Endothelial cell of umbilical vein (primary cell): ENCODE data around the gene DDIT3. TPM values are rescaled to one million over a fixed set of nuclear protein-coding genes. Genes with fewer than 3 reads are reported as not detected.

Experiments used
- BruUV-seq: library from RNA; stranded (reverse); fragments of 400-500 nt; replicated peaks from 2 replicates; lab custom pipeline; 2021; lab: Mats Ljungman, UMichigan
- CTCF ChIA-PET: fragments of 300-600, 350-600 bp; sonication (Branson Sonifier 250); formaldehyde crosslinking; loops from one replicate; lab custom pipeline; 2021; ENCODE audit warnings: antibody characterized with exemption, inconsistent platforms; lab: Charles Lee
- POLR2A ChIA-PET: fragments of 300-600, 350-600 bp; sonication (Branson Sonifier 250); formaldehyde crosslinking; loops from one replicate; lab custom pipeline; 2021; ENCODE audit warnings: antibody characterized with exemption, inconsistent platforms; lab: Charles Lee
- DNase-seq: peaks from one replicate; pipeline ENCODE4 v3.0.0-alpha.2; 2011; ENCODE audit warnings: low read depth, low spot score
- FAIRE-seq: peaks from 2 replicates; lab custom pipeline; 2011; peaks lifted over from hg19 to GRCh38; lab: Jason Lieb, UNC
- H2AFZ ChIP-seq: 2 replicates; pipeline ENCODE4 v1.6.0; 2012; ENCODE audit warnings: low read depth, low read length, control low read depth, inconsistent platforms
- H3K27ac ChIP-seq: 2 replicates; pipeline ENCODE4 v1.5.1; 2011; ENCODE audit warnings: low read depth, mild to moderate bottlenecking, control low read depth, low read length, moderate library complexity; ENCODE audit not compliant: insufficient read depth
- H3K27me3 ChIP-seq, 2 experiments: 2 replicates each; pipeline versions ENCODE4 v1.6.0 to v1.6.1; 2011; ENCODE audit warnings: low read length in 2 of 2, mixed read lengths in 1 of 2; ENCODE audit not compliant: control insufficient read depth in 2 of 2, insufficient read depth in 2 of 2
- H3K36me3 ChIP-seq, 2 experiments: 2 replicates in 1 of 2; 3 replicates in 1 of 2; pipeline ENCODE4 v1.5.1; 2011; ENCODE audit warnings: low read length in 2 of 2, mild to moderate bottlenecking in 1 of 2, moderate library complexity in 1 of 2; ENCODE audit not compliant: control insufficient read depth in 2 of 2, insufficient read depth in 2 of 2; ENCODE audit errors: extremely low read depth in 1 of 2
- H3K4me1 ChIP-seq: 3 replicates; pipeline ENCODE4 v1.5.1; 2011; ENCODE audit warnings: mild to moderate bottlenecking, low read length; ENCODE audit not compliant: control insufficient read depth, insufficient read depth; ENCODE audit errors: extremely low read depth
- H3K4me2 ChIP-seq: 2 replicates; pipeline ENCODE4 v1.6.1; 2011; ENCODE audit warnings: low read length, control low read depth, mixed read lengths; ENCODE audit not compliant: insufficient read depth
- H3K4me3 ChIP-seq, 3 experiments: fragments of 200-600 bp in 1 of 3; sonication (generic), shearing (Covaris generic) in 1 of 3; replicated peaks in 1 of 3; 2 replicates each; pipeline ENCODE4 v1.5.1; 2011 to 2016; ENCODE audit warnings: control low read depth in 3 of 3, low read length in 3 of 3, mild to moderate bottlenecking in 2 of 3, inconsistent platforms in 1 of 3, low read depth in 1 of 3, moderate library complexity in 1 of 3; ENCODE audit not compliant: insufficient read depth in 1 of 3
- H3K79me2 ChIP-seq: 2 replicates; pipeline ENCODE4 v1.6.0; 2012; ENCODE audit warnings: low read length, inconsistent platforms; ENCODE audit not compliant: control insufficient read depth, insufficient read depth
- H3K9ac ChIP-seq: replicated peaks from 2 replicates; pipeline ENCODE3; 2011; ENCODE audit warnings: low read length, control low read depth; ENCODE audit not compliant: insufficient read depth; ENCODE audit errors: extremely low read depth
- H3K9me1 ChIP-seq: replicated peaks from 3 replicates; pipeline ENCODE4 v1.6.0; 2011; ENCODE audit warnings: mild to moderate bottlenecking, low read length; ENCODE audit not compliant: control insufficient read depth, insufficient read depth; ENCODE audit errors: extremely low read depth
- H3K9me3 ChIP-seq: replicated peaks from 2 replicates; pipeline ENCODE4 v1.5.1; 2012; ENCODE audit warnings: low read length, inconsistent platforms; ENCODE audit not compliant: control insufficient read depth, insufficient read depth
- H4K20me1 ChIP-seq: replicated peaks from 2 replicates; pipeline ENCODE3; 2011; ENCODE audit warnings: mild to moderate bottlenecking, low read length; ENCODE audit not compliant: control insufficient read depth, insufficient read depth; ENCODE audit errors: extremely low read depth
- EZH2 ChIP-seq: IDR thresholded peaks from 2 replicates; pipeline ENCODE4 v1.6.1; 2012; ENCODE audit warnings: borderline replicate concordance, low read depth, mild to moderate bottlenecking, moderate library complexity, low read length, inconsistent platforms; ENCODE audit not compliant: severe bottlenecking
- FOS ChIP-seq: IDR thresholded peaks from 2 replicates; pipeline ENCODE4 v1.6.1; 2011; ENCODE audit warnings: mild to moderate bottlenecking, low read length, moderate library complexity, borderline replicate concordance; ENCODE audit not compliant: insufficient read depth
- GATA2 ChIP-seq: IDR thresholded peaks from 2 replicates; pipeline ENCODE4 v1.7.0; 2011; ENCODE audit warnings: low read depth, mild to moderate bottlenecking, moderate library complexity, mixed read lengths, low read length; ENCODE audit not compliant: insufficient read length, insufficient read depth
- JUN ChIP-seq: IDR thresholded peaks from 2 replicates; pipeline ENCODE4 v1.6.1; 2011; ENCODE audit warnings: borderline replicate concordance, low read depth; ENCODE audit not compliant: insufficient read length, insufficient read depth
- MYC ChIP-seq: IDR thresholded peaks from one replicate; pipeline ENCODE4 v1.6.1; 2011; ENCODE audit warnings: mild to moderate bottlenecking, low read depth, low read length
- POLR2A ChIP-seq: IDR thresholded peaks from 2 replicates; pipeline ENCODE4 v1.6.1; 2012; ENCODE audit warnings: low read depth, mild to moderate bottlenecking, control low read depth, low read length
- POLR2AphosphoS5 ChIP-seq: IDR thresholded peaks from 2 replicates; pipeline ENCODE4 v1.6.1; 2012; ENCODE audit warnings: low read depth, mild to moderate bottlenecking, control low read depth, low read length, moderate library complexity; ENCODE audit not compliant: insufficient read depth
- dilution Hi-C: fragments of 300-500 bp; cut with MboI; formaldehyde crosslinking; loops from one replicate; pipeline ENCODE4 v1.15.0; 2019; ENCODE audit warnings: low sequenced_read_pairs; ENCODE audit not compliant: extremely low pct_ligation_motif_present
- intact Hi-C: fragments of 100-400 bp; cut with micrococcal nuclease; formaldehyde crosslinking; loops from one replicate; pipeline ENCODE4 v1.10.0; 2022
- polyA plus RNA-seq, 4 experiments: library from polyadenylated mRNA; depleted of rRNA in 3 of 4; stranded (reverse) in 3 of 4; unstranded in 1 of 4; fragments of >200 nt; gene quantifications; 2 replicates each; pipeline versions ENCODE4 v1.2.1 to v1.2.3, GENCODE V29; 2011 to 2012; ENCODE audit warnings: missing spikeins in 1 of 4
- total RNA-seq: library from RNA; stranded (reverse); gene quantifications from 2 replicates; pipeline ENCODE4 v1.2.3, GENCODE V29; 2021
- TF ChIP-seq, protein P1 (sequence below), 2 donors: IDR thresholded peaks; 1 replicate in 1 of 2; 2 replicates in 1 of 2; pipeline ENCODE4 v1.5.1; 2011; ENCODE audit warnings: low read length in 2 of 2, mild to moderate bottlenecking in 2 of 2, moderate library complexity in 2 of 2, control low read depth in 1 of 2, inconsistent platforms in 1 of 2, low read depth in 1 of 2; ENCODE audit not compliant: insufficient read depth in 1 of 2; ENCODE audit errors: extremely low read depth in 1 of 2
- TF ChIP-seq, protein P2 (sequence below): IDR thresholded peaks from 2 replicates; pipeline ENCODE4 v1.6.1; 2011; ENCODE audit not compliant: insufficient read depth, insufficient read length

Gene DDIT3
- total and polyA plus RNA-seq, 2 donors (not counting 3 experiments of a cell fraction or from before 2014, with no cell fraction given) = 13.7 to 22.0 TPM

- POLR2A ChIA-PET = no interaction called here
- no TSS peak for BruUV-seq
- H3K27me3 ChIP-seq = peaks cover 22 to 25% of the 10 kb centered on the region in 2 experiments
Observed at GRCh38 chr12:57467915-57468314, 52.4 kb downstream of the DDIT3 start.

DNA sequence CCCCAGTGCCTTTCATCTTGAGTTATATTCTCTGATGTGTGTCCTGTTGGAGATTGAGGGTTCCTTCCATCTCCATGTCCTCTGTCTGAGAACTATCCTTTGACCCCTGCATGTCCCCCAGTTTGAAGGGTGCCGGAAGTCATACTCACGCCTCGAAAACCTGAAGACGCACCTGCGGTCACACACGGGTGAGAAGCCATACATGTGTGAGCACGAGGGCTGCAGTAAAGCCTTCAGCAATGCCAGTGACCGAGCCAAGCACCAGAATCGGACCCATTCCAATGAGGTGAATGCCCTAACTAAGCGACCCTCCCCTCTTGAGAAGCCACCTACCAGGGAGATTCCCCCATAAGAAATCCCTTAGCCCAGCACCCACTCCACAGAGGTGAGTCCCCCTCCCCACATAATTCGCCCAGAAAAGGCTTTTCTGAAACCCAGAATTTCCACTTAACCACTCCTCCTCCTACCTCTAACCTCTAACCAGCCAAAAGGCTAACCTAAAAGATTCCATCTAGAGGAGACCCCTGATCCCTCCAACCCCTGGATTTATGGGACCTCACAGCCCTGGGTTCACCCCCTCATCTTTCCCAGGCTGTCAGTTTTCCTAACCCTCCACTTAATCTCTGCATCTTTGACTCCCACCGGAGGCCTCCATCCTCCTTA is 53.0 kb downstream of the DDIT3 start:
- no TSS peak for BruUV-seq
- DNase-seq (no peak), FAIRE-seq (no peak)
- Histone ChIP-seq H3K79me2 (no peaks in the 10 kb centered on the region), H3K4me3 (no peak overlapping the region), H3K9ac (no peak overlapping the region), H3K27ac (no peak overlapping the region), H3K4me1 (no peaks in the 10 kb centered on the region), H3K9me1 (no peaks in the 10 kb centered on the region), H3K27me3 (peaks cover 16 to 19% of the 10 kb centered on the region in 2 experiments), H3K4me2 (no peak overlapping the region), H3K9me3 (no peaks in the 10 kb centered on the region), H4K20me1 (no peaks in the 10 kb centered on the region), H2AFZ (no peak overlapping the region), H3K36me3 (no peaks in the 10 kb centered on the region)
- no peak for TF ChIP-seq EZH2
- TF ChIP-seq FOS = no peak
- TF ChIP-seq, protein P1, sequence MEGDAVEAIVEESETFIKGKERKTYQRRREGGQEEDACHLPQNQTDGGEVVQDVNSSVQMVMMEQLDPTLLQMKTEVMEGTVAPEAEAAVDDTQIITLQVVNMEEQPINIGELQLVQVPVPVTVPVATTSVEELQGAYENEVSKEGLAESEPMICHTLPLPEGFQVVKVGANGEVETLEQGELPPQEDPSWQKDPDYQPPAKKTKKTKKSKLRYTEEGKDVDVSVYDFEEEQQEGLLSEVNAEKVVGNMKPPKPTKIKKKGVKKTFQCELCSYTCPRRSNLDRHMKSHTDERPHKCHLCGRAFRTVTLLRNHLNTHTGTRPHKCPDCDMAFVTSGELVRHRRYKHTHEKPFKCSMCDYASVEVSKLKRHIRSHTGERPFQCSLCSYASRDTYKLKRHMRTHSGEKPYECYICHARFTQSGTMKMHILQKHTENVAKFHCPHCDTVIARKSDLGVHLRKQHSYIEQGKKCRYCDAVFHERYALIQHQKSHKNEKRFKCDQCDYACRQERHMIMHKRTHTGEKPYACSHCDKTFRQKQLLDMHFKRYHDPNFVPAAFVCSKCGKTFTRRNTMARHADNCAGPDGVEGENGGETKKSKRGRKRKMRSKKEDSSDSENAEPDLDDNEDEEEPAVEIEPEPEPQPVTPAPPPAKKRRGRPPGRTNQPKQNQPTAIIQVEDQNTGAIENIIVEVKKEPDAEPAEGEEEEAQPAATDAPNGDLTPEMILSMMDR (IDR thresholded peaks at IDR 0.05; ENCODE audit: extremely low read depth in 1 of 2, insufficient read depth in 1 of 2, low read depth in 1 of 2, low read length in 2 of 2) = no peak
- no peak for TF ChIP-seq POLR2AphosphoS5
- TF ChIP-seq, protein P2, sequence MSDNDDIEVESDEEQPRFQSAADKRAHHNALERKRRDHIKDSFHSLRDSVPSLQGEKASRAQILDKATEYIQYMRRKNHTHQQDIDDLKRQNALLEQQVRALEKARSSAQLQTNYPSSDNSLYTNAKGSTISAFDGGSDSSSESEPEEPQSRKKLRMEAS = no peak
- TF ChIP-seq JUN = no peak
- no peak for TF ChIP-seq MYC
- no peak for TF ChIP-seq GATA2
- TF ChIP-seq POLR2A = no peak
- intact Hi-C loops (no loop called here), dilution Hi-C loops (no loop called here)
- ChIA-PET POLR2A (no interaction called here), CTCF (no interaction called here)

More at GRCh38 chr12:57467915-57468314, 52.4 kb downstream of the DDIT3 start:
- intact Hi-C loops (no loop called here), dilution Hi-C loops (no loop called here)
- Histone ChIP-seq H3K27ac (no peak overlapping the region), H3K36me3 (no peaks in the 10 kb centered on the region), H4K20me1 (no peaks in the 10 kb centered on the region), H3K9me3 (no peaks in the 10 kb centered on the region), H3K79me2 (no peaks in the 10 kb centered on the region), H3K4me3 (no peak overlapping the region), H3K4me2 (no peak overlapping the region), H3K4me1 (no peaks in the 10 kb centered on the region), H3K9ac (no peak overlapping the region), H3K9me1 (no peaks in the 10 kb centered on the region), H2AFZ (no peak overlapping the region)
- CTCF ChIA-PET = interaction anchor here (0.9 kb wide), 1 partner anchor 9 kb away, joined by 5 read pairs; no protein-coding TSS in a partner anchor
- FAIRE-seq (no peak), DNase-seq (no peak)
- TF ChIP-seq POLR2AphosphoS5 (no peak), EZH2 (no peak), JUN (no peak)
- TF ChIP-seq, protein P1 (IDR thresholded peaks at IDR 0.05; ENCODE audit: extremely low read depth in 1 of 2, insufficient read depth in 1 of 2, low read depth in 1 of 2, low read length in 2 of 2) = no peak
